WTC11 (cell line): ENCODE data around the gene CAMTA1. TPM values are rescaled to one million over a fixed set of nuclear protein-coding genes. Genes with fewer than 3 reads are reported as not detected.
A peak's percentile ranks its signal among the peaks of the same experiment; 100 is the strongest.

Source experiments
- ATAC-seq: fragments of 200-7000 bp; cut with Tn5 transposase; 2 replicates; pipeline ENCODE4 v1.10.0; 2021; ENCODE audit warnings: mild to moderate bottlenecking, moderate library complexity
- CTCF ChIA-PET: fragments of 300-600 bp; sonication (Branson Sonifier 250); formaldehyde crosslinking; loops from one replicate; lab custom pipeline; 2021; ENCODE audit warnings: antibody characterized with exemption; lab: Charles Lee
- POLR2A ChIA-PET: fragments of 350-600 bp; sonication (Branson Sonifier 250); formaldehyde crosslinking; loops from one replicate; lab custom pipeline; 2021; ENCODE audit warnings: antibody characterized with exemption; lab: Charles Lee
- DNase-seq: peaks from one replicate; pipeline ENCODE4 v3.0.0; 2021; ENCODE audit warnings: low spot score
- H3K27ac Mint-ChIP-seq: 2 replicates; pipeline ENCODE4 v1.8.0; 2021; ENCODE audit warnings: mixed read lengths
- H3K27me3 Mint-ChIP-seq: 2 replicates; pipeline ENCODE4 v1.8.0; 2021; ENCODE audit warnings: low read depth, mild to moderate bottlenecking, moderate library complexity, mixed read lengths
- H3K36me3 Mint-ChIP-seq: 2 replicates; pipeline ENCODE4 v1.8.0; 2021; ENCODE audit warnings: mixed read lengths
- H3K4me1 Mint-ChIP-seq: 2 replicates; pipeline ENCODE4 v1.8.0; 2022; ENCODE audit warnings: mixed read lengths
- H3K4me3 Mint-ChIP-seq: 2 replicates; pipeline ENCODE4 v1.8.0; 2021; ENCODE audit warnings: mild to moderate bottlenecking, moderate library complexity, mixed read lengths
- H3K9me3 Mint-ChIP-seq: 2 replicates; pipeline ENCODE4 v1.8.0; 2021; ENCODE audit warnings: mixed read lengths
- ETV6 ChIP-seq: sonication (generic); formaldehyde crosslinking; IDR thresholded peaks from 2 replicates; pipeline ENCODE4 v1.8.1; 2022; ENCODE audit warnings: mild to moderate bottlenecking, missing genetic modification reagents
- GTF2I ChIP-seq: fragments of 250-450 bp; sonication (Bioruptor Pico); conservative IDR thresholded peaks from 2 replicates; pipeline ENCODE4 v1.4.0; 2021; ENCODE audit warnings: mild to moderate bottlenecking
- NFATC4 ChIP-seq: fragments of 250-450 bp; sonication (Bioruptor Pico); IDR thresholded peaks from 2 replicates; pipeline ENCODE4 v1.9.0; 2021; ENCODE audit warnings: mild to moderate bottlenecking
- OVOL2 ChIP-seq: fragments of 250-450 bp; sonication (Bioruptor Pico); IDR thresholded peaks from 2 replicates; pipeline ENCODE4 v1.9.0; 2021; ENCODE audit warnings: mild to moderate bottlenecking, borderline replicate concordance
- RELA ChIP-seq: sonication (generic); formaldehyde crosslinking; IDR thresholded peaks from 2 replicates; pipeline ENCODE4 v1.8.1; 2022; ENCODE audit warnings: missing genetic modification reagents, mild to moderate bottlenecking, borderline replicate concordance
- RORB ChIP-seq: fragments of 250-450 bp; sonication (Bioruptor Pico); IDR thresholded peaks from 2 replicates; pipeline ENCODE4 v1.9.0; 2021; ENCODE audit warnings: mild to moderate bottlenecking
- SOX15 ChIP-seq: fragments of 250-450 bp; sonication (Bioruptor Pico); IDR thresholded peaks from 2 replicates; pipeline ENCODE4 v1.9.0; 2021; ENCODE audit warnings: mild to moderate bottlenecking
- SP1 ChIP-seq: sonication (generic); formaldehyde crosslinking; conservative IDR thresholded peaks from 2 replicates; pipeline ENCODE4 v1.8.1; 2022; ENCODE audit warnings: missing genetic modification reagents
- TCF7 ChIP-seq: sonication (generic); formaldehyde crosslinking; IDR thresholded peaks from 2 replicates; pipeline ENCODE4 v1.8.0; 2022; ENCODE audit warnings: mild to moderate bottlenecking, low read depth, missing genetic modification reagents, moderate library complexity
- ZNF121 ChIP-seq: sonication (generic); formaldehyde crosslinking; IDR thresholded peaks from 2 replicates; pipeline ENCODE4 v1.8.0; 2023; ENCODE audit warnings: missing genetic modification reagents
- ZNF263 ChIP-seq: sonication (generic); formaldehyde crosslinking; IDR thresholded peaks from 2 replicates; pipeline ENCODE4 v1.8.1; 2022; ENCODE audit warnings: low read depth, mild to moderate bottlenecking, moderate library complexity, missing genetic modification reagents
- ZNF416 ChIP-seq: fragments of 250-450 bp; sonication (Bioruptor Pico); IDR thresholded peaks from 2 replicates; pipeline ENCODE4 v1.9.0; 2021; ENCODE audit warnings: mild to moderate bottlenecking, inconsistent platforms
- ZNF423 ChIP-seq: fragments of 250-450 bp; sonication (Bioruptor Pico); IDR thresholded peaks from 2 replicates; pipeline ENCODE4 v2.1.2; 2022; ENCODE audit warnings: mild to moderate bottlenecking, moderate library complexity
- total RNA-seq: library from RNA; stranded (reverse); gene quantifications from 3 replicates; pipeline ENCODE4 v1.2.3, GENCODE V29; 2021
- TF ChIP-seq, protein P1 (sequence below): sonication (generic); formaldehyde crosslinking; IDR thresholded peaks from 2 replicates; pipeline ENCODE4 v1.8.0; 2023; ENCODE audit warnings: mild to moderate bottlenecking, missing genetic modification reagents
- TF ChIP-seq, protein P2 (sequence below): sonication (generic); formaldehyde crosslinking; IDR thresholded peaks from 2 replicates; pipeline ENCODE4 v1.8.0; 2022; ENCODE audit warnings: mild to moderate bottlenecking, missing genetic modification reagents
- TF ChIP-seq, protein P3 (sequence below): sonication (generic); formaldehyde crosslinking; conservative IDR thresholded peaks from 2 replicates; pipeline ENCODE4 v1.8.1; 2023; ENCODE audit warnings: mild to moderate bottlenecking, low read depth, missing genetic modification reagents, moderate library complexity
- TF ChIP-seq, protein P4 (sequence below): fragments of 250-450 bp; sonication (Bioruptor Pico); IDR thresholded peaks from 2 replicates; pipeline ENCODE4 v2.1.2; 2022; ENCODE audit warnings: mild to moderate bottlenecking, moderate library complexity
- TF ChIP-seq, protein P5 (sequence below): sonication (generic); formaldehyde crosslinking; conservative IDR thresholded peaks from 2 replicates; pipeline ENCODE4 v1.8.1; 2022; ENCODE audit warnings: mild to moderate bottlenecking, missing genetic modification reagents
- TF ChIP-seq, protein P6 (sequence below): fragments of 200-600 bp; IDR thresholded peaks from 2 replicates; pipeline ENCODE4 v1.8.0; 2022; ENCODE audit warnings: antibody characterized with exemption

CAMTA1 gene
- total RNA-seq, 1 experiment from 2014 or later = 86.4 TPM

DNA sequence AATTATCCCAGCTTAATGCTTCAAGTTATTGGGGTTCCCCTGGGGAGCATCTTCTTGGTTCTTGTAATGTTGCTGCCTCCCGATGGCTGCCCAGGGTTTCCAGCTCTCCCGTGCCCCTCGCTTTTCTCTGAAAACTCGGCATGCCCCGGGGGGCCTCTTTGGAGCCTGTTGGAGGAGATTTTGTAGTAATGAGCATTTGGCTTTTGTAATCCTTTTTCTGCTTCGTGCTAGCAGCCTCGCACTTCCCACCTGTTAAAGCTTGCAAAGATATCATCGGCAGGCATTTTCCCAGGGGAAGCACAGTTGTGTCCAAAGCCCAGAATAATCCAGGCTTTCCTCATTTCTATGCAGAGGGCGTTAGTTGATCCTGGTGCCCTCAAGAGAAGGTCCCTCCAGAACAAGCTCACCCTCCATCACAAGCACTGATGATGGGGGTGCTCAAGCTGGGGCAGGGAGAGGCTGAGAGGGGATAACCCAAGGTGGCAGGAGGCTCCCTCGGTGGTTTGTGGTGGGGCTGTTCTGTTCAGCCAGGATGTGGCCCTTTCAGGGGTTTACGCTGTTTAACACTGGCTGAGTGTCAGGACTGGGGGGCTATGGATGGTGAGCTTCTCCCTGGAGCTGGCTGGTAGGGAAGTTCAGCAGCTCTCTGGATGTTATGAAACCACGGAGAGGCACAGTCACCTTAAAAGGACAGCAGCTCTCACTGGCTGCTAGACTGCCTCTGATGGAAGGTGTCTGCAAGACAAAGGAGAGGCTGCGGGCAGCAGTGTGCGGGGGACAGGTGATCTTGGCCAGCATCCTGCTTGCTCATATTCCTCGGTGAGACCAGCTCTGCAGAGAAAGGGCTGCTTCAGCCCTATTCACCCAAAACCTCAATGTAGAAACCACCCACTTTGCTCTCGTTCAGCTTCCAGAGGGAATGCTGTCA lies 508.7 kb downstream of the CAMTA1 start:
- Mint-ChIP-seq H3K4me3 (no peak overlapping the region), H3K9me3 (peaks cover 16% of the 10 kb centered on the region), H3K36me3 (peaks cover 8% of the 10 kb centered on the region), H3K4me1 (peaks cover 60% of the 10 kb centered on the region), H3K27ac (no peak overlapping the region), H3K27me3 (no peaks in the 10 kb centered on the region)
- POLR2A ChIA-PET = no interaction called here
- TF ChIP-seq RORB (no peak), SP1 (no peak), ZNF423 (CRISPR knock-in tag) (no peak), GTF2I (CRISPR knock-in tag) (no peak), OVOL2 (CRISPR knock-in tag) (no peak), ETV6 (no peak), ZNF121 (CRISPR knock-in tag) (no peak), SOX15 (CRISPR knock-in tag) (no peak), TCF7 (no peak), RELA (CRISPR knock-in tag) (no peak), ZNF416 (no peak), NFATC4 (CRISPR knock-in tag) (no peak), ZNF263 (CRISPR knock-in tag) (no peak)
- TF ChIP-seq, protein P1, sequence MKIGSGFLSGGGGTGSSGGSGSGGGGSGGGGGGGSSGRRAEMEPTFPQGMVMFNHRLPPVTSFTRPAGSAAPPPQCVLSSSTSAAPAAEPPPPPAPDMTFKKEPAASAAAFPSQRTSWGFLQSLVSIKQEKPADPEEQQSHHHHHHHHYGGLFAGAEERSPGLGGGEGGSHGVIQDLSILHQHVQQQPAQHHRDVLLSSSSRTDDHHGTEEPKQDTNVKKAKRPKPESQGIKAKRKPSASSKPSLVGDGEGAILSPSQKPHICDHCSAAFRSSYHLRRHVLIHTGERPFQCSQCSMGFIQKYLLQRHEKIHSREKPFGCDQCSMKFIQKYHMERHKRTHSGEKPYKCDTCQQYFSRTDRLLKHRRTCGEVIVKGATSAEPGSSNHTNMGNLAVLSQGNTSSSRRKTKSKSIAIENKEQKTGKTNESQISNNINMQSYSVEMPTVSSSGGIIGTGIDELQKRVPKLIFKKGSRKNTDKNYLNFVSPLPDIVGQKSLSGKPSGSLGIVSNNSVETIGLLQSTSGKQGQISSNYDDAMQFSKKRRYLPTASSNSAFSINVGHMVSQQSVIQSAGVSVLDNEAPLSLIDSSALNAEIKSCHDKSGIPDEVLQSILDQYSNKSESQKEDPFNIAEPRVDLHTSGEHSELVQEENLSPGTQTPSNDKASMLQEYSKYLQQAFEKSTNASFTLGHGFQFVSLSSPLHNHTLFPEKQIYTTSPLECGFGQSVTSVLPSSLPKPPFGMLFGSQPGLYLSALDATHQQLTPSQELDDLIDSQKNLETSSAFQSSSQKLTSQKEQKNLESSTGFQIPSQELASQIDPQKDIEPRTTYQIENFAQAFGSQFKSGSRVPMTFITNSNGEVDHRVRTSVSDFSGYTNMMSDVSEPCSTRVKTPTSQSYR (CRISPR knock-in tag) = no peak
- TF ChIP-seq, protein P2, sequence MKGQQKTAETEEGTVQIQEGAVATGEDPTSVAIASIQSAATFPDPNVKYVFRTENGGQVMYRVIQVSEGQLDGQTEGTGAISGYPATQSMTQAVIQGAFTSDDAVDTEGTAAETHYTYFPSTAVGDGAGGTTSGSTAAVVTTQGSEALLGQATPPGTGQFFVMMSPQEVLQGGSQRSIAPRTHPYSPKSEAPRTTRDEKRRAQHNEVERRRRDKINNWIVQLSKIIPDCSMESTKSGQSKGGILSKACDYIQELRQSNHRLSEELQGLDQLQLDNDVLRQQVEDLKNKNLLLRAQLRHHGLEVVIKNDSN = no peak
- TF ChIP-seq, protein P3, sequence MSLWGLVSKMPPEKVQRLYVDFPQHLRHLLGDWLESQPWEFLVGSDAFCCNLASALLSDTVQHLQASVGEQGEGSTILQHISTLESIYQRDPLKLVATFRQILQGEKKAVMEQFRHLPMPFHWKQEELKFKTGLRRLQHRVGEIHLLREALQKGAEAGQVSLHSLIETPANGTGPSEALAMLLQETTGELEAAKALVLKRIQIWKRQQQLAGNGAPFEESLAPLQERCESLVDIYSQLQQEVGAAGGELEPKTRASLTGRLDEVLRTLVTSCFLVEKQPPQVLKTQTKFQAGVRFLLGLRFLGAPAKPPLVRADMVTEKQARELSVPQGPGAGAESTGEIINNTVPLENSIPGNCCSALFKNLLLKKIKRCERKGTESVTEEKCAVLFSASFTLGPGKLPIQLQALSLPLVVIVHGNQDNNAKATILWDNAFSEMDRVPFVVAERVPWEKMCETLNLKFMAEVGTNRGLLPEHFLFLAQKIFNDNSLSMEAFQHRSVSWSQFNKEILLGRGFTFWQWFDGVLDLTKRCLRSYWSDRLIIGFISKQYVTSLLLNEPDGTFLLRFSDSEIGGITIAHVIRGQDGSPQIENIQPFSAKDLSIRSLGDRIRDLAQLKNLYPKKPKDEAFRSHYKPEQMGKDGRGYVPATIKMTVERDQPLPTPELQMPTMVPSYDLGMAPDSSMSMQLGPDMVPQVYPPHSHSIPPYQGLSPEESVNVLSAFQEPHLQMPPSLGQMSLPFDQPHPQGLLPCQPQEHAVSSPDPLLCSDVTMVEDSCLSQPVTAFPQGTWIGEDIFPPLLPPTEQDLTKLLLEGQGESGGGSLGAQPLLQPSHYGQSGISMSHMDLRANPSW (CRISPR knock-in tag) = no peak
- TF ChIP-seq, protein P4, sequence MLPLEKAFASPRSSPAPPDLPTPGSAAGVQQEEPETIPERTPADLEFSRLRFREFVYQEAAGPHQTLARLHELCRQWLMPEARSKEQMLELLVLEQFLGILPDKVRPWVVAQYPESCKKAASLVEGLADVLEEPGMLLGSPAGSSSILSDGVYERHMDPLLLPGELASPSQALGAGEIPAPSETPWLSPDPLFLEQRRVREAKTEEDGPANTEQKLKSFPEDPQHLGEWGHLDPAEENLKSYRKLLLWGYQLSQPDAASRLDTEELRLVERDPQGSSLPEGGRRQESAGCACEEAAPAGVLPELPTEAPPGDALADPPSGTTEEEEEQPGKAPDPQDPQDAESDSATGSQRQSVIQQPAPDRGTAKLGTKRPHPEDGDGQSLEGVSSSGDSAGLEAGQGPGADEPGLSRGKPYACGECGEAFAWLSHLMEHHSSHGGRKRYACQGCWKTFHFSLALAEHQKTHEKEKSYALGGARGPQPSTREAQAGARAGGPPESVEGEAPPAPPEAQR (CRISPR knock-in tag) = no peak
- TF ChIP-seq, protein P5, sequence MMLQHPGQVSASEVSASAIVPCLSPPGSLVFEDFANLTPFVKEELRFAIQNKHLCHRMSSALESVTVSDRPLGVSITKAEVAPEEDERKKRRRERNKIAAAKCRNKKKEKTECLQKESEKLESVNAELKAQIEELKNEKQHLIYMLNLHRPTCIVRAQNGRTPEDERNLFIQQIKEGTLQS = no peak
- TF ChIP-seq, protein P6, sequence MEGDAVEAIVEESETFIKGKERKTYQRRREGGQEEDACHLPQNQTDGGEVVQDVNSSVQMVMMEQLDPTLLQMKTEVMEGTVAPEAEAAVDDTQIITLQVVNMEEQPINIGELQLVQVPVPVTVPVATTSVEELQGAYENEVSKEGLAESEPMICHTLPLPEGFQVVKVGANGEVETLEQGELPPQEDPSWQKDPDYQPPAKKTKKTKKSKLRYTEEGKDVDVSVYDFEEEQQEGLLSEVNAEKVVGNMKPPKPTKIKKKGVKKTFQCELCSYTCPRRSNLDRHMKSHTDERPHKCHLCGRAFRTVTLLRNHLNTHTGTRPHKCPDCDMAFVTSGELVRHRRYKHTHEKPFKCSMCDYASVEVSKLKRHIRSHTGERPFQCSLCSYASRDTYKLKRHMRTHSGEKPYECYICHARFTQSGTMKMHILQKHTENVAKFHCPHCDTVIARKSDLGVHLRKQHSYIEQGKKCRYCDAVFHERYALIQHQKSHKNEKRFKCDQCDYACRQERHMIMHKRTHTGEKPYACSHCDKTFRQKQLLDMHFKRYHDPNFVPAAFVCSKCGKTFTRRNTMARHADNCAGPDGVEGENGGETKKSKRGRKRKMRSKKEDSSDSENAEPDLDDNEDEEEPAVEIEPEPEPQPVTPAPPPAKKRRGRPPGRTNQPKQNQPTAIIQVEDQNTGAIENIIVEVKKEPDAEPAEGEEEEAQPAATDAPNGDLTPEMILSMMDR = no peak
- DNase-seq (no peak), ATAC-seq (peak; percentile 40)
- CTCF ChIA-PET = interaction anchor here (1.1 kb wide), 1 partner anchor 223 kb away, joined by 3 read pairs; no protein-coding TSS in a partner anchor
